ENCODE measurements around the gene TTL.
"Not testable (repeated sequence)": the region's sequence is repeated elsewhere in the genome, so short reads cannot be mapped to it uniquely, and the experiment has no call there.

Gene TTL

GRCh38 chr2:112493858-112494648 is 12.1 kb downstream of the TTL start:
- no peak for TF ChIP-seq CTCF (conservative IDR thresholded peaks at IDR 0.05)
- H3K27ac ChIP-seq: no peak overlapping the region

GRCh38 chr2:112494828-112495227 is 12.9 kb downstream of the TTL start:
- TF ChIP-seq CTCF (conservative IDR thresholded peaks at IDR 0.05): no peak
- H3K27ac ChIP-seq: no peak overlapping the region

GRCh38 chr2:112495878-112496277 is 13.9 kb downstream of the TTL start:
- not testable (repeated sequence) for H3K27ac ChIP-seq

- H3K27ac ChIP-seq: not testable (repeated sequence)
Measured at GRCh38 chr2:112500850-112501484, 19.0 kb downstream of the TTL start.

DNA sequence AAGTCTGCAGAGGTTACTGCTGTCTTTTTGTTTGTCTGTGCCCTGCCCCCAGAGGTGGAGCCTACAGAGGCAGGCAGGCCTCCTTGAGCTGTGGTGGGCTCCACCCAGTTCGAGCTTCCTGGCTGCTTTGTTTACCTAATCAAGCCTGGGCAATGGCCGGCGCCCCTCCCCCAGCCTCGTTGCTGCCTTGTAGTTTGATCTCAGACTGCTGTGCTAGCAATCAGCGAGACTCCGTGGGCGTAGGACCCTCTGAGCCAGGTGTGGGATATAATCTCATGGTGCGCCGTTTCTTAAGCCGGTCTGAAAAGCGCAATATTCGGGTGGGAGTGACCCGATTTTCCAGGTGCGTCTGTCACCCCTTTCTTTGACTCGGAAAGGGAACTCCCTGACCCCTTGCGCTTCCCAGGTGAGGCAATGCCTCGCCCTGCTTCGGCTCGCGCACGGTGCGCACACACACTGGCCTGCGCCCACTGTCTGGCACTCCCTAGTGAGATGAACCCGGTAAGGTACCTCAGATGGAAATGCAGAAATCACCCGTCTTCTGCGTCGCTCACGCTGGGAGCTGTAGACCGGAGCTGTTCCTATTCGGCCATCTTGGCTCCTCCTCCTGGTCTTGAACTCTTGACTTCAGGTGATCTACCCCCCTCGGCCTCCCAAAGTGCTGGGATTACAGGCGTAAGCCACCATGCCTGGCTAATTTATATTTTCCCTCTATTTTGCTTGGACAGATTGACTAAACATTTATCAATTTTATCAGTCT is 27.5 kb downstream of the TTL start:
- H3K27ac ChIP-seq: not testable (repeated sequence)

DNA sequence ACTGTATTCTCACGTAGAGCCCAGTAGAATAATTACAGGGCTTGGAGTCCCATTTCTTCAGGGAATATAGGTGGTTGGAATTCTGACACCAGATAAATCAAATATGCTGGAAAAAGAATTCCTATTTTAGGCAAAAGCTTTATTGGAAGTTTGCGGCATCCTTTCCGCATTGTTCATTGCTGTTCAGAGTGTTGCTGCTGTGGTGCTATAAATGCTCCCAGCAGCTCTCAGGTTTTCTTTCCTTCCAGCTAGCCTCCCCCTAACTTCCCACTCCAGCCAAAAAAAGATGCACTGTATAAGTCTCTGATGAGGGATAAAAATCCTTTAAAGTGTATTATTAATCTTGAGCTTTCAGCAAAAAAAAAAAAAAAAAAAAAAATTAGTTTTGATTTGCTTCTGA is 34.8 kb downstream of the TTL start:
- H3K27ac ChIP-seq: no peak overlapping the region
- no peak for TF ChIP-seq CTCF (conservative IDR thresholded peaks at IDR 0.05)

GRCh38 chr2:112518807-112519206 is 36.9 kb downstream of the TTL start:
- no peak for TF ChIP-seq CTCF (conservative IDR thresholded peaks at IDR 0.05)
- H3K27ac ChIP-seq: no peak overlapping the region

- TF ChIP-seq CTCF (conservative IDR thresholded peaks at IDR 0.05): no peak
Measured at GRCh38 chr2:112519506-112519905, 37.5 kb downstream of the TTL start.

DNA sequence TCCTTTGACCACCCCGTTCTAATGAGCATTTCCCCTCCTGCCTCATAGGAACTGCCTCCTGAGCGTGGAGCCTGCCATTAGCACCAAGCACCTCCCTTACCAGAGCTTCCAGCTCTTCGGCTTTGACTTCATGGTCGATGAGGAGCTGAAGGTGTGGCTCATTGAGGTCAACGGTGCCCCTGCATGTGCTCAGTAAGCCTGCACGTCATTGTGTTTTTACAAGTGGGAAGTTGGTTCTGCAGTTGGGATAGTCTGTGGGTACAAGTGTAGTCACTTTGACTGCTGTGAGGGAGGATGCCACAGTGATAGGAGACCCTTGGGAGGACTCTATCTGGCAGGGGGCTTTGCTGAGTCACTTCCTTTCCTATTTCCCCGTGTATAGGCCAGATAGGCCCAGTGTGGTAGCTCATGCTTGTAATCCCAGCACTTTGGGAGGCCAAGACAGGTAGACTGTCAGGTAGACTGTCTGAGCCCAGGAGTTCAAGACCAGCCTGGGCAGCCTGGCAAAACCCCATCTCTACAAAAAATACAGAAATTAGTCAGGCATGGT is 38.4 kb downstream of the TTL start:
- no peak for TF ChIP-seq CTCF (conservative IDR thresholded peaks at IDR 0.05)
- no peak overlapping the region for H3K27ac ChIP-seq

More at GRCh38 chr2:112519506-112519905, 37.5 kb downstream of the TTL start:
- no peak overlapping the region for H3K27ac ChIP-seq
